Transverse colon (tissue), 4 donors: ENCODE data around the gene SERINC5. TPM values are rescaled to one million over a fixed set of nuclear protein-coding genes. Genes with fewer than 3 reads are reported as not detected.
"Not testable (repeated sequence)": the region's sequence is repeated elsewhere in the genome, so short reads cannot be mapped to it uniquely, and the experiment has no call there.

Source experiments
- DNase-seq: peaks from one replicate; pipeline ENCODE4 v3.0.0-alpha.2; 2019
- H3K27ac ChIP-seq, 4 donors: fragments of 200-600 bp; sonication (generic); 2 replicates each; pipeline ENCODE4 v1.5.1; 2016 to 2018; ENCODE audit warnings: inconsistent platforms in 4 of 4
- H3K27me3 ChIP-seq: fragments of 200-600 bp; sonication (generic); 2 replicates; pipeline ENCODE4 v1.5.1; 2017; ENCODE audit warnings: inconsistent platforms
- H3K36me3 ChIP-seq, 4 donors: fragments of 200-600 bp; sonication (generic); 2 replicates each; pipeline ENCODE4 v1.5.1; 2017 to 2019; ENCODE audit warnings: inconsistent platforms in 4 of 4
- H3K4me1 ChIP-seq, 4 donors: fragments of 200-600 bp; sonication (generic); 2 replicates each; pipeline ENCODE4 v1.5.1; 2017 to 2020; ENCODE audit warnings: inconsistent platforms in 4 of 4
- H3K4me3 ChIP-seq, 4 donors: fragments of 200-600 bp; sonication (generic); 1 replicate in 1 of 4; 2 replicates in 3 of 4; pipeline versions ENCODE4 v1.5.1 to v1.6.1; 2017 to 2019; ENCODE audit warnings: inconsistent platforms in 4 of 4
- H3K9me3 ChIP-seq, 2 donors: fragments of 200-600 bp; sonication (generic); 2 replicates each; pipeline ENCODE4 v1.5.1; 2017 to 2019; ENCODE audit warnings: inconsistent platforms in 2 of 2
- CTCF ChIP-seq, 5 experiments: fragments of 200-600 bp in 3 of 5; fragments of 450-650 bp in 2 of 5; sonication (generic) in 3 of 5; IDR thresholded peaks; 1 replicate in 2 of 5; 2 replicates in 3 of 5; pipeline ENCODE4 v1.5.1; 2016 to 2017; ENCODE audit warnings: antibody characterized with exemption in 5 of 5, inconsistent platforms in 3 of 5, mild to moderate bottlenecking in 2 of 5, moderate library complexity in 1 of 5
- EP300 ChIP-seq: sonication (generic); formaldehyde crosslinking; IDR thresholded peaks from one replicate; pipeline ENCODE4 v1.6.1; 2017; ENCODE audit warnings: antibody characterized with exemption, low read depth
- POLR2A ChIP-seq: fragments of 450-650 bp; IDR thresholded peaks from one replicate; pipeline ENCODE4 v1.6.1; 2016; ENCODE audit warnings: antibody characterized with exemption, mild to moderate bottlenecking, moderate library complexity
- POLR2AphosphoS5 ChIP-seq, 3 donors: sonication (generic); formaldehyde crosslinking; IDR thresholded peaks; one replicate each; pipeline ENCODE4 v1.6.1; 2016; ENCODE audit warnings: antibody characterized with exemption in 3 of 3
- WGBS, 2 donors: methylation state at CpG; one replicate each; pipeline ENCODE4 v1.1.5; 2018; ENCODE audit warnings: low coverage in 1 of 2; 5-methylcytosine and 5-hydroxymethylcytosine counted together
- in situ Hi-C, 4 donors: fragments of 200-750 bp; cut with MboI; loops; one replicate each; pipeline versions ENCODE4 v1.15.0 to v1.15.1; 2017; ENCODE audit warnings: low sequenced_read_pairs in 3 of 4, low pct_ligation_motif_present in 1 of 4, low pct_unique_long_range_greater_than_20kb in 1 of 4
- intact Hi-C: fragments of 100-400 bp; cut with DNase I; formaldehyde crosslinking; loops from one replicate; pipeline ENCODE4 v1.15.1; 2023; ENCODE audit warnings: low total_unique reads
- total RNA-seq, 4 donors: library from RNA; depleted of rRNA; stranded (reverse); fragments of >200 nt; gene quantifications; one replicate each; pipeline ENCODE4 v1.1.0, GENCODE V29; 2016

Gene SERINC5
- total RNA-seq, 4 donors from 2014 or later = 40.6 to 90.4 (median 79.6) TPM

- peaks cover 0 to 4% (median 0%) of the 10 kb centered on the region in 4 donors for H3K4me1 ChIP-seq
- H3K9me3 ChIP-seq = no peaks in the 10 kb centered on the region
- no peak overlapping the region for H3K4me3 ChIP-seq
- no peak overlapping the region for H3K27ac ChIP-seq
- intact Hi-C loops = no loop called here
- no peak for TF ChIP-seq POLR2A
- no peak for TF ChIP-seq EP300
- TF ChIP-seq CTCF (IDR thresholded peaks at IDR 0.05) = no peak
- no peak for TF ChIP-seq POLR2AphosphoS5 (IDR thresholded peaks at IDR 0.05)
- in situ Hi-C loops = no loop called here
- no peaks in the 10 kb centered on the region for H3K27me3 ChIP-seq
- no peak for DNase-seq
- H3K36me3 ChIP-seq = no peaks in the 10 kb centered on the region
Observed at GRCh38 chr5:80117446-80117845, 138.4 kb downstream of the SERINC5 start.

GRCh38 chr5:80116465-80116864, 139.4 kb downstream of the SERINC5 start:
- no peak overlapping the region for H3K4me3 ChIP-seq
- H3K27me3 ChIP-seq = no peaks in the 10 kb centered on the region
- TF ChIP-seq POLR2A = no peak
- no peak for TF ChIP-seq EP300
- no peak for TF ChIP-seq CTCF (IDR thresholded peaks at IDR 0.05)
- TF ChIP-seq POLR2AphosphoS5 (IDR thresholded peaks at IDR 0.05) = no peak
- intact Hi-C loops = no loop called here
- H3K36me3 ChIP-seq = no peaks in the 10 kb centered on the region
- H3K4me1 ChIP-seq = peaks cover 0 to 4% (median 2%) of the 10 kb centered on the region in 4 donors
- DNase-seq = no peak
- no peaks in the 10 kb centered on the region for H3K9me3 ChIP-seq
- 84 to 86% methylated on average over 2 to 4 of the region's 4 CpGs for WGBS, 2 donors
- in situ Hi-C loops = no loop called here
- H3K27ac ChIP-seq = peak overlapping the region in 1 of 4 donors; percentile 1

GRCh38 chr5:80116000-80116399, 139.8 kb downstream of the SERINC5 start:
- Histone ChIP-seq H3K27ac (peak overlapping the region in 1 of 4 donors; percentile 1), H3K4me3 (no peak overlapping the region), H3K4me1 (peaks cover 0 to 6% (median 4%) of the 10 kb centered on the region in 4 donors), H3K27me3 (no peaks in the 10 kb centered on the region), H3K36me3 (no peaks in the 10 kb centered on the region), H3K9me3 (no peaks in the 10 kb centered on the region)
- no peak for DNase-seq
- TF ChIP-seq EP300 (no peak), CTCF (IDR thresholded peaks at IDR 0.05) (no peak), POLR2AphosphoS5 (IDR thresholded peaks at IDR 0.05) (no peak), POLR2A (no peak)
- in situ Hi-C loops = no loop called here
- 83 to 88% methylated on average over 1 to 4 of the region's 4 CpGs for WGBS, 2 donors
- intact Hi-C loops = no loop called here

- no peak overlapping the region for H3K4me3 ChIP-seq
- in situ Hi-C loops (no loop called here), intact Hi-C loops (no loop called here)
- H3K9me3 ChIP-seq = no peaks in the 10 kb centered on the region
- no peaks in the 10 kb centered on the region for H3K36me3 ChIP-seq
- H3K4me1 ChIP-seq = peaks cover 0 to 7% (median 4%) of the 10 kb centered on the region in 4 donors
- no peak for TF ChIP-seq CTCF (IDR thresholded peaks at IDR 0.05)
- no peak for TF ChIP-seq POLR2A
- peak in 2 of 3 donors; percentile 15 to 45 for TF ChIP-seq POLR2AphosphoS5 (IDR thresholded peaks at IDR 0.05)
- no peak for TF ChIP-seq EP300
- DNase-seq = peak; percentile 79
- peak overlapping the region in 2 of 4 donors; percentile 31 to 50 for H3K27ac ChIP-seq
- WGBS, 2 donors = 47% methylated on average over 3 of the region's 3 CpGs; no CpG with 5 or more reads in 1 of the 2 donors
- no peaks in the 10 kb centered on the region for H3K27me3 ChIP-seq
Observed at GRCh38 chr5:80114860-80115259, 141.0 kb downstream of the SERINC5 start.

GRCh38 chr5:80111376-80111990, 144.4 kb downstream of the SERINC5 start:
- WGBS, 2 donors = 36 to 52% methylated on average over 3 to 5 of the region's 5 CpGs
- in situ Hi-C loops = not testable (repeated sequence)

More at GRCh38 chr5:80111376-80111990, 144.4 kb downstream of the SERINC5 start:
- H3K4me3 ChIP-seq, H3K4me1 ChIP-seq, DNase-seq, intact Hi-C loops, H3K9me3 ChIP-seq, H3K27me3 ChIP-seq, H3K27ac ChIP-seq, H3K36me3 ChIP-seq: not testable (repeated sequence)
